ENCODE measurements around the gene RNF213.

Gene RNF213

GRCh38 chr17:80376531-80376930 is 115.9 kb downstream of the RNF213 start:
- no peak for DNase-seq

GRCh38 chr17:80377798-80378197 is 117.1 kb downstream of the RNF213 start:
- no peak for DNase-seq

GRCh38 chr17:80379348-80379747 is 118.7 kb downstream of the RNF213 start:
- DNase-seq = no peak

- no peak for DNase-seq
These were observed 119.4 kb downstream of the RNF213 start for GRCh38 chr17:80380068-80380467.

- DNase-seq = no peak
These were observed 119.9 kb downstream of the RNF213 start for GRCh38 chr17:80380555-80381002.

- DNase-seq = no peak
These were observed 120.8 kb downstream of the RNF213 start for GRCh38 chr17:80381416-80381923.

GRCh38 chr17:80382446-80382845 is 121.8 kb downstream of the RNF213 start:
- no peak for DNase-seq

GRCh38 chr17:80382956-80383355 is 122.3 kb downstream of the RNF213 start:
- no peak for DNase-seq

- no peak for DNase-seq
These were observed 123.7 kb downstream of the RNF213 start for GRCh38 chr17:80384078-80384960.

GRCh38 chr17:80385046-80385445 is 124.4 kb downstream of the RNF213 start:
- no peak for DNase-seq

GRCh38 chr17:80386341-80386740 is 125.7 kb downstream of the RNF213 start:
- no peak for DNase-seq

- no peak for DNase-seq
These were observed 126.4 kb downstream of the RNF213 start for GRCh38 chr17:80387071-80387470.

GRCh38 chr17:80388175-80388574 is 127.5 kb downstream of the RNF213 start:
- DNase-seq = no peak

- no peak for DNase-seq
These were observed 127.9 kb downstream of the RNF213 start for GRCh38 chr17:80388601-80389000.

GRCh38 chr17:80389011-80389995 is 128.7 kb downstream of the RNF213 start:
- no peak for DNase-seq

GRCh38 chr17:80393241-80393890 is 132.7 kb downstream of the RNF213 start:
- DNase-seq = no peak

GRCh38 chr17:80393961-80394360 is 133.3 kb downstream of the RNF213 start:
- DNase-seq = no peak

- no peak for DNase-seq
These were observed 134.1 kb downstream of the RNF213 start for GRCh38 chr17:80394629-80395216.

GRCh38 chr17:80395402-80396151 is 134.9 kb downstream of the RNF213 start:
- no peak for DNase-seq

- no peak for DNase-seq
These were observed 135.7 kb downstream of the RNF213 start for GRCh38 chr17:80396157-80397033.

- no peak for DNase-seq
These were observed 136.4 kb downstream of the RNF213 start for GRCh38 chr17:80397034-80397387.
